ENCODE results near the gene SPTLC3.

The SPTLC3 gene

GRCh38 chr20:13101706-13102105, 92.9 kb downstream of the SPTLC3 start:
- DNase-seq: no peak

GRCh38 chr20:13102237-13102636, 93.5 kb downstream of the SPTLC3 start:
- DNase-seq: no peak

- DNase-seq: no peak
Observed at GRCh38 chr20:13102694-13103093, 93.9 kb downstream of the SPTLC3 start.

GRCh38 chr20:13105039-13105438, 96.3 kb downstream of the SPTLC3 start:
- no peak for DNase-seq

GRCh38 chr20:13105864-13106457, 97.2 kb downstream of the SPTLC3 start:
- peak; percentile 15 for DNase-seq

- peak; percentile 15 for DNase-seq
Observed at GRCh38 chr20:13109658-13110057, 100.9 kb downstream of the SPTLC3 start.

GRCh38 chr20:13110796-13111195, 102.0 kb downstream of the SPTLC3 start:
- DNase-seq: no peak

GRCh38 chr20:13111249-13111911, 102.6 kb downstream of the SPTLC3 start:
- DNase-seq: no peak

GRCh38 chr20:13113731-13114130, 105.0 kb downstream of the SPTLC3 start:
- DNase-seq: no peak

- no peak for DNase-seq
Observed at GRCh38 chr20:13117200-13117599, 108.4 kb downstream of the SPTLC3 start.

- peak; percentile 56 for DNase-seq
Observed at GRCh38 chr20:13118676-13119075, 109.9 kb downstream of the SPTLC3 start.

GRCh38 chr20:13119583-13119982, 110.8 kb downstream of the SPTLC3 start:
- peak; percentile 83 for DNase-seq

GRCh38 chr20:13120471-13120870, 111.7 kb downstream of the SPTLC3 start:
- no peak for DNase-seq

GRCh38 chr20:13121840-13122515, 113.2 kb downstream of the SPTLC3 start:
- no peak for DNase-seq

GRCh38 chr20:13125486-13125885, 116.7 kb downstream of the SPTLC3 start:
- DNase-seq: no peak

GRCh38 chr20:13128173-13128572, 119.4 kb downstream of the SPTLC3 start:
- no peak for DNase-seq

GRCh38 chr20:13130061-13130706, 121.4 kb downstream of the SPTLC3 start:
- DNase-seq: no peak

- DNase-seq: no peak
Observed at GRCh38 chr20:13130707-13131103, 121.9 kb downstream of the SPTLC3 start.

GRCh38 chr20:13131688-13132087, 122.9 kb downstream of the SPTLC3 start:
- no peak for DNase-seq

- no peak for DNase-seq
Observed at GRCh38 chr20:13139459-13140150, 130.8 kb downstream of the SPTLC3 start.

- DNase-seq: peak; percentile 46
Observed at GRCh38 chr20:13140201-13140600, 131.4 kb downstream of the SPTLC3 start.

GRCh38 chr20:13140775-13141174, 132.0 kb downstream of the SPTLC3 start:
- DNase-seq: no peak

- DNase-seq: peak; percentile 83
Observed at GRCh38 chr20:13141546-13141945, 132.8 kb downstream of the SPTLC3 start.
